Measurements from ENCODE around the gene MVK.

DNA sequence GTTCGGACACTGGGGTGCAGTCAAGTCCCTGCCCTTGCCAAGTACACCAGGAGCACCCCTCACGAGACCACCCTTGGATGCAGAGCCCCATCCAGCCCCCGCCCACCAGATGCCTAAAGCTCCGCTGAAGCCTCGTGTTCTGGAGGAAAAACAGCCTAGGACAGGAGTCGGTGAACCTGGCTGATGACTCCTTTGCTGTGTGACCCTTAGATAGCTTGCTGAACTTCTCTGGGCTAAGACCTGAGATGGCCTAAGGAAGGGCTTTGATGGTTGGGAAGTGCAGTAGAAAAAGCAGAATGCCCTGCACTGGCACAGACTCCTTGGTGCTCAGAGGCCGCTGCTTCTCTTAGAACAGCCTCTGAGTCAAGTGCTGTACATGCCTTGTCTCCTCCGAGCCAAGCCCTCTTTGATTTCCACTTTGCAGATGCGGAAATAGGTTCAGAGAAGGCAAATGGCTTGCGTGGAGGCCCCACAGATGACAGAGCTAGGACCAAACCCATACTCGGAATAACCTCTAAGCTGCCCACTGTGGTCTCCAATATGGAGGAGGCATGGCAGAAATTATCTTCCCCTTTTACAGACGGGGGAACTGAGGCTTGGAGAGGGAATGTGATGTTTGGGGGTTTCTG, 52.3 kb downstream of the MVK start:
- TF ChIP-seq, protein P1, sequence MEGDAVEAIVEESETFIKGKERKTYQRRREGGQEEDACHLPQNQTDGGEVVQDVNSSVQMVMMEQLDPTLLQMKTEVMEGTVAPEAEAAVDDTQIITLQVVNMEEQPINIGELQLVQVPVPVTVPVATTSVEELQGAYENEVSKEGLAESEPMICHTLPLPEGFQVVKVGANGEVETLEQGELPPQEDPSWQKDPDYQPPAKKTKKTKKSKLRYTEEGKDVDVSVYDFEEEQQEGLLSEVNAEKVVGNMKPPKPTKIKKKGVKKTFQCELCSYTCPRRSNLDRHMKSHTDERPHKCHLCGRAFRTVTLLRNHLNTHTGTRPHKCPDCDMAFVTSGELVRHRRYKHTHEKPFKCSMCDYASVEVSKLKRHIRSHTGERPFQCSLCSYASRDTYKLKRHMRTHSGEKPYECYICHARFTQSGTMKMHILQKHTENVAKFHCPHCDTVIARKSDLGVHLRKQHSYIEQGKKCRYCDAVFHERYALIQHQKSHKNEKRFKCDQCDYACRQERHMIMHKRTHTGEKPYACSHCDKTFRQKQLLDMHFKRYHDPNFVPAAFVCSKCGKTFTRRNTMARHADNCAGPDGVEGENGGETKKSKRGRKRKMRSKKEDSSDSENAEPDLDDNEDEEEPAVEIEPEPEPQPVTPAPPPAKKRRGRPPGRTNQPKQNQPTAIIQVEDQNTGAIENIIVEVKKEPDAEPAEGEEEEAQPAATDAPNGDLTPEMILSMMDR (IDR thresholded peaks at IDR 0.05) = no peak
- no peak for TF ChIP-seq POLR2A (IDR thresholded peaks at IDR 0.05)

Measured in body of pancreas (tissue), 4 donors.